K562 (cell line): ENCODE measurements around the gene LILRA2. TPM values are rescaled to one million over a fixed set of nuclear protein-coding genes. Genes with fewer than 3 reads are reported as not detected.

Experiments
- MIER1 ChIP-seq: fragments of 450-650 bp; IDR thresholded peaks from 2 replicates; pipeline ENCODE4 v1.6.1; 2016; ENCODE audit warnings: antibody characterized with exemption, mild to moderate bottlenecking, low read depth
- TEAD2 ChIP-seq: fragments of 450-650 bp; IDR thresholded peaks from 2 replicates; pipeline ENCODE4 v1.6.1; 2016; ENCODE audit warnings: missing genetic modification characterization, control low read depth, missing compliant biosample characterization
- VEZF1 ChIP-seq: fragments of 200-800 bp; sonication (Bioruptor generic); IDR thresholded peaks from 2 replicates; pipeline ENCODE4 v1.6.1; 2017; ENCODE audit warnings: missing genetic modification characterization, missing compliant biosample characterization
- polyA plus RNA-seq, 8 experiments: library from polyadenylated mRNA; depleted of rRNA in 4 of 8; stranded (reverse) in 5 of 8; unstranded in 3 of 8; fragments of >200 nt; fragmentation: Nextera tagmentation in 2 of 8; fragmentation: Illumina TruSeq in 1 of 8; extraction: Ambion mirVana in 2 of 8; extraction: Trizol in 1 of 8; gene quantifications; 2 replicates each; pipeline versions ENCODE4 v1.2.1 to v1.2.3, GENCODE V29; 2011 to 2014; ENCODE audit warnings: inconsistent platforms in 1 of 8, missing spikeins in 1 of 8
- total RNA-seq, 7 experiments: library from RNA; depleted of rRNA in 6 of 7; stranded (reverse); fragments of >200 nt in 6 of 7; fragmentation: Illumina TruSeq in 2 of 7; extraction: Trizol in 2 of 7; gene quantifications; 2 replicates each; pipeline versions ENCODE4 v1.2.1 to v1.2.3, GENCODE V29; 2011 to 2021; ENCODE audit warnings: low replicate concordance in 1 of 7
- TF ChIP-seq, protein P1 (sequence below), 2 experiments: fragments of 450-650 bp; formaldehyde crosslinking in 1 of 2; IDR thresholded peaks; 2 replicates each; pipeline versions ENCODE4 v1.4.0 to v1.6.1; 2014 to 2020; ENCODE audit warnings: mild to moderate bottlenecking in 2 of 2, borderline replicate concordance in 1 of 2, low read depth in 1 of 2
- TF ChIP-seq, protein P2 (sequence below): fragments of 450-650 bp; formaldehyde crosslinking; IDR thresholded peaks from 2 replicates; pipeline ENCODE4 v1.4.0; 2020; ENCODE audit warnings: mild to moderate bottlenecking, moderate library complexity

Gene LILRA2
- total and polyA plus RNA-seq, 9 of the 15 experiments (the other 6 are each of a cell fraction or from before 2014, with no cell fraction given), result 0.32 to 2.1 (median 0.96) TPM

- TF ChIP-seq, protein P1, sequence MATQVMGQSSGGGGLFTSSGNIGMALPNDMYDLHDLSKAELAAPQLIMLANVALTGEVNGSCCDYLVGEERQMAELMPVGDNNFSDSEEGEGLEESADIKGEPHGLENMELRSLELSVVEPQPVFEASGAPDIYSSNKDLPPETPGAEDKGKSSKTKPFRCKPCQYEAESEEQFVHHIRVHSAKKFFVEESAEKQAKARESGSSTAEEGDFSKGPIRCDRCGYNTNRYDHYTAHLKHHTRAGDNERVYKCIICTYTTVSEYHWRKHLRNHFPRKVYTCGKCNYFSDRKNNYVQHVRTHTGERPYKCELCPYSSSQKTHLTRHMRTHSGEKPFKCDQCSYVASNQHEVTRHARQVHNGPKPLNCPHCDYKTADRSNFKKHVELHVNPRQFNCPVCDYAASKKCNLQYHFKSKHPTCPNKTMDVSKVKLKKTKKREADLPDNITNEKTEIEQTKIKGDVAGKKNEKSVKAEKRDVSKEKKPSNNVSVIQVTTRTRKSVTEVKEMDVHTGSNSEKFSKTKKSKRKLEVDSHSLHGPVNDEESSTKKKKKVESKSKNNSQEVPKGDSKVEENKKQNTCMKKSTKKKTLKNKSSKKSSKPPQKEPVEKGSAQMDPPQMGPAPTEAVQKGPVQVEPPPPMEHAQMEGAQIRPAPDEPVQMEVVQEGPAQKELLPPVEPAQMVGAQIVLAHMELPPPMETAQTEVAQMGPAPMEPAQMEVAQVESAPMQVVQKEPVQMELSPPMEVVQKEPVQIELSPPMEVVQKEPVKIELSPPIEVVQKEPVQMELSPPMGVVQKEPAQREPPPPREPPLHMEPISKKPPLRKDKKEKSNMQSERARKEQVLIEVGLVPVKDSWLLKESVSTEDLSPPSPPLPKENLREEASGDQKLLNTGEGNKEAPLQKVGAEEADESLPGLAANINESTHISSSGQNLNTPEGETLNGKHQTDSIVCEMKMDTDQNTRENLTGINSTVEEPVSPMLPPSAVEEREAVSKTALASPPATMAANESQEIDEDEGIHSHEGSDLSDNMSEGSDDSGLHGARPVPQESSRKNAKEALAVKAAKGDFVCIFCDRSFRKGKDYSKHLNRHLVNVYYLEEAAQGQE (IDR thresholded peaks at IDR 0.05; ENCODE audit: borderline replicate concordance), result peak; percentile 89
- TF ChIP-seq, protein P1 (CRISPR knock-in tag; IDR thresholded peaks at IDR 0.05; ENCODE audit: low read depth), result no peak; the same call in 1 of the 2 replicates
- TF ChIP-seq VEZF1 (CRISPR knock-in tag), result no peak
- TF ChIP-seq, protein P2, sequence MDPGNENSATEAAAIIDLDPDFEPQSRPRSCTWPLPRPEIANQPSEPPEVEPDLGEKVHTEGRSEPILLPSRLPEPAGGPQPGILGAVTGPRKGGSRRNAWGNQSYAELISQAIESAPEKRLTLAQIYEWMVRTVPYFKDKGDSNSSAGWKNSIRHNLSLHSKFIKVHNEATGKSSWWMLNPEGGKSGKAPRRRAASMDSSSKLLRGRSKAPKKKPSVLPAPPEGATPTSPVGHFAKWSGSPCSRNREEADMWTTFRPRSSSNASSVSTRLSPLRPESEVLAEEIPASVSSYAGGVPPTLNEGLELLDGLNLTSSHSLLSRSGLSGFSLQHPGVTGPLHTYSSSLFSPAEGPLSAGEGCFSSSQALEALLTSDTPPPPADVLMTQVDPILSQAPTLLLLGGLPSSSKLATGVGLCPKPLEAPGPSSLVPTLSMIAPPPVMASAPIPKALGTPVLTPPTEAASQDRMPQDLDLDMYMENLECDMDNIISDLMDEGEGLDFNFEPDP, result no peak
- TF ChIP-seq TEAD2 (tag), result no peak
- peak; percentile 72; the same call in 1 of the 2 replicates for TF ChIP-seq MIER1
- TF ChIP-seq, all 486 proteins: peak for 3
These were observed 15.3 kb upstream of the LILRA2 start (continued) for GRCh38 chr19:54558339-54558738.
